GM23248 (cell line): ENCODE measurements around the gene DDX17.

Experiments used
- EZH2 ChIP-seq: fragments of 200-600 bp; sonication (generic); IDR thresholded peaks from 2 replicates; pipeline ENCODE4 v1.6.1; 2018; ENCODE audit warnings: antibody characterized with exemption, mild to moderate bottlenecking; ENCODE audit not compliant: insufficient read depth, poor library complexity, severe bottlenecking
- EZH2phosphoT487 ChIP-seq: fragments of 200-600 bp; sonication (generic); IDR thresholded peaks from 2 replicates; pipeline ENCODE4 v1.6.1; 2018; ENCODE audit warnings: antibody characterized with exemption, moderate library complexity, mild to moderate bottlenecking, low read depth; ENCODE audit not compliant: insufficient read depth

DNA sequence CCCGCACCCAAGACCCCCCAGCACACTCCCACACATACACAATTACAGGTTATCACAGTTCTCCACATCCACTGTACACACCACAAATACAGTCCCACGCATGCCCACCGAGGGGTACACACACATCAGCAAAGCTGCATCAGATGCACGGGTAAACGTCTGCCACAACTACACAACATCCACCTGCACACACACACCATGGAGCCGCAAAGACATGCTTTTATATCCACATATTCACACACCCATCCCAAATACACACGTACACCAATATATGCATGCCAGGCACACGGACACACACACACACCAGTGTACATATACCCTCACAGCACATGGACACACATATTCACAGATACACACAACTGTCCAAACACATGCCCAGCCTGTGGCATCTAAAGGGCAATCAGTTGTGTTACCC lies 45.7 kb downstream of the DDX17 start:
- peak; percentile 57 for TF ChIP-seq EZH2
- TF ChIP-seq EZH2phosphoT487 = no peak
